GM18951 (cell line): Measurements from ENCODE around the gene OSBP2.

Experiments
- POLR2A ChIP-seq: IDR thresholded peaks from 4 replicates; pipeline ENCODE4 v1.6.1; 2011; ENCODE audit warnings: mild to moderate bottlenecking; ENCODE audit not compliant: insufficient read length, insufficient read depth; ENCODE audit errors: extremely low read depth
- in situ Hi-C: fragments of 300-500 bp; cut with MboI; formaldehyde crosslinking; loops from one replicate; pipeline ENCODE4 v1.12.0; 2022; ENCODE audit warnings: low sequenced_read_pairs, mixed read lengths, inconsistent platforms; ENCODE audit not compliant: unreplicated experiment

The OSBP2 gene

DNA sequence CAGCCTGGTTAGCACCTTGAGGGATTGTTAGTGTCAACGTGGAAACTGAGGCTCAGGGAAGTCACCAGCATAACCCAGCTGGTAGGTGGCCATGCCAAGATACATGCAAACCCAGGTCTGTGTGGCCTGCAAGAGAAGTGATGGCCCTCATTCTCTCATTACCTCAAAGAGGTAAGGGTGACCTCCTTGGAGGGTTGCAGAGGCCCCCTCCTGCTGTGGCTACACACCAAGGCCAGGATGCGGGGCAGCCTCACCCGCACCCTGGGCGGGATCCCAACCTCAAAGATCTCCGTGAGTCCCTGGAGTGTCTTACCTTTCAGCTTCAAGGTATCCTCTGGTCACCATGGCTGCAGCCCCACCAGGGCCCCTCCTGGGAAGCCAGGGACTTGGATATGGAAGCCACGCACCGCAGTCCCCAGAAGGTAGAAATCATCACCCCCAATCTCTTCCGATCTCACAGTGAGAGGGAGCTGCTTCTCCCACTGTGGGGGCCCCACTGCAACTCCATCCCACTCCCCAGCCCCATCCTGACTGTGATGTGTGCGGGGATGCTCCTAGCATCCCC is 178.5 kb downstream of the OSBP2 start:
- no peak for TF ChIP-seq POLR2A
- in situ Hi-C loops = no loop called here

DNA sequence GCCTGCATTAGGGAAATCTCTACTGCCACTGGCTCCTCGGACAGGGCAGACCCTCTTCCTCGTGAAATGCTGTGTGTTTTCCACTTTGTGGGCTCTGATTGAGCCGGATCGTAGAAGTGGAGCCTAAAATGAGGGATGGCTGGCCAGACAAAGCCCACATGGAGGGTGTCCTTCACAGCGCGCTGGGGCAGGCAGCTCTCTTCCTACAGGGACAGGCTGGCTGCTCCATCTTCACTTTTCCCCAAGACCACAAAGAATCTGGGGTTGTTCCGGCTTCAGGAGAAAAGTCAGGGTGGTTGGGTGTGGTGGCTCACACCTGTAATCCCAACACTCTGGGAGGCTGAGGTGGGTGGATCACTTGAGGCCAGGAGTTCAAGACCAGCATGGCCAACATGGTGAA is 179.0 kb downstream of the OSBP2 start:
- in situ Hi-C loops = no loop called here
- TF ChIP-seq POLR2A = no peak

DNA sequence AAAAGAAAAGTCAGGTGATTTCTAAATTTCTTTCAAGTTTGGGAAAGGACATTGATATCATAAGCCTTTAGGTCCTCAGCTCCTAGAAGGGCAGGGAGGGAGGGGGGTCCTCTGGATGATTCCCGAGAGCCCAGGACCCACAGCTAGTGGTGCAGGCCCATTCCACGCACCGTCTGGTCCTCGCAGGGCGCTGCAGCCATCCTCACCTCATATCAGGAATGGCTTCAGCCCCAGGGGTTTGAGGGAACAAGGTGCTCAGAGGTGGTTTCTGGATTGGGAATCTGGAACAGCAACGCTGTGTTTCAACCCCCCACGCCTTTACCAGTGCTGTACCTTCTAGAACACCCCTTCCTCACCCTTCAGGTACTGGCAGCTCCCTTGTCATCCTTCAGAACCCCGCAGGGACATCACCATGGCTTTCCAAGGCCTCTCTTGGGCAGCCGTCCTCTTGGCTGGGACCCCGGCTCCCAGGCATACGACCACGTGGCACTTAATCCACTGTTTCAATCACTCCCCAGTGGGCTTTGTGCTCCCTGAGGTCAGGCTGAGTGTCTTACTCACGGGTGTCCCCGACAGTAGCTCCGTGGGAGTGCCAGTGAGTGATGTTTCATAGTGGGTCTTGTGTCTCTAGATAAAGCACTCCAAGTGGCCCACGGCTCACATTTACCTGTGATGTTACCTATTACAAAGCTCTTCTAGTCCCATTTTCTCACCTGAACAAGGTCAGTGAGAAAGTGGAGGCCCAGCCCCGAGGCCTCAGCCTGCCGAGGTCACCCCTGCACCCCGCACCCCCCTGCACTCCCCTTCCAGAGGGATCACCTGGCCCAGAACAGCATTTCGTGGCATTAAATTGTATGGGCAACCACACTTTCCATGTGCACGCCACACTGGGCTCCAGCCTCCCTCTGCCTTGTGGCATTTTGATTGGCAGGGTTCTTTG is 180.0 kb downstream of the OSBP2 start:
- TF ChIP-seq POLR2A = no peak

DNA sequence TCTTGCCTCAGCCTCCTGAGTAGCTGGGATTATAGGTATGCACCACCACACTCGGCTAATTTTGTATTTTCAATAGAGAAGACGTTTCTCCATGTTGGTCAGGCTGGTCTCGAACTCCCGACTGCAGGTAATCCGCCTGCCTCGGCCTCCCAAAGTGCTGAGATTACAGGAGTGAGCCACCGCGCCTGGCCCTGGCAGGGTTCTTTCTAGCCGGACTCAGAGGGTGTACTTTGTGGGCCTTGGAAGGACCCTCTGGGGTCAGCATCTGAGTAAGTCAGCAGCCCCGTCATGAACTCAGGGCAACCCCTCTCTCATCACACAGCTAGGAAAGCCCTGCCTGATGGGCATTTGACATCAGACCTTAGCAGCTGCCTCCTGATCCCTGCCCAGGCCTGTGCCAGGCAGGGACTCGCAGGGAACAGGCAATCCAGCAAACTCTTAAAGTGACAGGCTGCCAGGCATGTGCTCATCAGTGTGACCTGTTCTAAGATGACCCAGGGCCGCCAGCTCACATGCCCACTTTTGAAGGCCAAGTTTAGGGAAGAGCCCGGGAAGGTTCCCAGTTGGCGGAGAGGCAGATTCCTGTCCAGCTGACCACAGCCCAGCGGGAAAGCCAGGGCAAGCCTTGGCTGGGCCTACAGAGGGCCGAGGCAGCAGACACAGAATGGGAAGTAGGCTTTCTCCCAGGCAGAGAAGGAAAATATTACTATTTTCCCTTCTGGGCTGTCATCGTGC is 181.0 kb downstream of the OSBP2 start:
- in situ Hi-C loops = no loop called here
- TF ChIP-seq POLR2A = no peak

More for the DNA sequence above, 180.0 kb downstream of the OSBP2 start:
- in situ Hi-C loops = no loop called here

GRCh38 chr22:30876221-30876751 is 181.6 kb downstream of the OSBP2 start:
- TF ChIP-seq POLR2A = no peak
- in situ Hi-C loops = no loop called here

DNA sequence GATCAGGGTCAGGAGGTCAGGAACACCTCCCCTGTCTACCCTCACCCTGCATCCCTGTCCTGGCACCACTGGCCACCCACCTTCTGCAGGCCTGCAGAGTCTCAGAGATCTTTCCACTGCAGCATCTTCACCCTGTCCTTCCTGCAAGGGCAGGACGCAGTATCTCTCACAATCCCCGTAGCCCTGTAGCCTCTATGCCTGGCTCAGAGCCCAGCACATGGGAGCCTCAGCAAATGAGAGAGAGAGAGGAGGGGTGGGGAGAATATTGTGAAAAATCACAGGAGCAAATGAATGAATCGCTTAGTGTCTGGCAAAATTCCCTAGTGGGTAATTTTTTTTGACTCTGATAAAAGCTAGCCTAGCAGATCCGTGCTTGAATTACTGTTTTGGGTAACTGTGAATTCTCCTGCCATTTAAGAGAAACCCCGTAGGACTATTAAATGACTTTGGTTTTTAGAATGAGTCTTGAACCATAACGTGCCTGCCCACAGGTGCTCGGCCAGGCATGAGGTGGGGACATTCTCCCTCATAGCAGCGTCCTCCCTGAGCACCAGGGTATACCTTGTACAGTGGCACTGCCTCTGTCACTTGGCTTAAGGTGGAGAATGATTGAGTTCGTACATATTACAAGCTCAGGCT is 182.4 kb downstream of the OSBP2 start:
- in situ Hi-C loops = no loop called here

DNA sequence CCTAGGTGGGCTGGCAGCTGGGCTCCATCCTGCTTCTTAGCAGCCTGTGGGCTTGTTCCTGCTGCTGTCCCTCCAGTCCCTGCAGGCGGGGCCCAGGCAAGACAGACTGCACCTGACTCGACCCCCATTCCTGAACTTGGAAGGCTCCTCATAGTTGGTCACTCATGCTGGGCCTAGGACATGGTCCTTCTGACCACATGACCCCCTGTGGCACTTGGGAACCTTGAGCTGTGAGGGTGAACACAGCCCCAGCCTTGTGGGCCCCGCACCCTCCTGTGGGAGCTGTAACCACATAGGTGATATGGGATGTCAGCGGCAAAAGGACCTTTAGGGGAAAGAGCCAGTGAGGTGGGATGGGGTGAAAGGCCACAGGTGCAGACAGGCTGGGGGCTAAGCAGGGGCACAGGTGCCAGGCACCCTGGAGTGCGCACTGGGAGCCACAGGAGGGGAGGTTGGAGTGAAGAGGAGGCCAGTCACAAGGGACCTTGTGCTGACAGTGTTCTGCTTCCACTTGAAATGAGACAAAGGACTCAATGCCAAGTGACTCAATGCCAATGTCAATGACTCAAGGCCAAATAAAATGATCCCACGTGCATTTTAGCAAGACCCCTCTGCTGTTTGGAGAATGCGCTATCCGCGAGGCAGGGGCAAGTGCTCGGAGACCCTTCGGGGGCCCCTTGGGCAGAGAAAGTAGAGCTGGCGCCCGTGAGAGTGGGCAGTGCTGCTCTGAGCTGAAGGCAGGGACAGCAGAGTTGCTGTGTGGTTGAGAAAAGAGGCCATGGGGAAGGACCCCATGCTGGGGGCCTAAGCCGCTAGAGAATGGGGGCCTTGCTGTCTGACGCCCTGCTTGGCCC is 183.2 kb downstream of the OSBP2 start:
- TF ChIP-seq POLR2A = no peak
- in situ Hi-C loops = no loop called here

More for the DNA sequence above, 182.4 kb downstream of the OSBP2 start:
- TF ChIP-seq POLR2A = no peak

DNA sequence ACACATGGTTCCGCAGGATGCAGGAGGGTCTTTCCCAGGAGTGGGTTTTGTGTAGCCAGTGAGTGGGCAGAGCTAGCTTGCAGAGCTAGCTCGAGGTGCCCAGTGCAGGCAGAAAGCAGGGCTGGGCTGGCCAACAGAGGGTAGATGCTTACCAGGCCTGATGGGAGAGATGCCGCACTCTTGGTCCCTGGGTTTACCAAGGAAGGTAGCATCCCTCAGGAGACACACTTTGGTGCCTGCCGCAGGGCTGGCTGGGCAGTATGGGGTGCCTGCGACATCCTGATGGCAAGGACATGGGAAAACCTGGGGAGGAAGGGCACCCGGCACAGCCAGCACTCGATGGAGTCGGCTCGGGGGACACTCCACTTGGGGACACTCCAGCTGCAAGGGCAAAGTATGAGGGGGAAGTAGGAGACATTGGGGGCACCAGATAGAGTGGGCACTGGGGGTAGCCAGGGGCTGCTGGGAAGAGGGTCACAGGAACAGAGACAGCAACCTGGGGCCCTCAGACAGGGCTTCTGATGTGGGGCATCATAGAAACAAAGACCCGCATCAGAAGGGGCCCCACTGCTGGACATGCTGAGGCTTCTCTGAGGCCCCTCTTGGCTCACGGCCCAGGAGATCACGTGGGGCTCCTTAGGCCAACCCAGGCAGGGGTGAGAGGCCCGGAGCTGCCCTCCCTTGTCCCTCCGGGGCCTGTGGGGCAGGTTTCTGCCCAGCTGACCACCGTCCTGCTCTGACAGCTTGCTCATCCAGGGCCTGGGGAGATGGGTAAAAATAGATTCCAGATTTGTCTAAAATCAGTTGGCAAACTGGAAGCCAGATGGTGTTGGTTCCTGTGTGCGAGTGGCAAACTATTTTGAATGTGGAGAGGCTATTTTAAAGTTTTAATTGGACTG is 184.1 kb downstream of the OSBP2 start:
- in situ Hi-C loops = no loop called here
- TF ChIP-seq POLR2A = no peak

- no peak for TF ChIP-seq POLR2A
- in situ Hi-C loops = no loop called here
These were observed 184.7 kb downstream of the OSBP2 start for GRCh38 chr22:30879415-30879797.

- in situ Hi-C loops = no loop called here
- TF ChIP-seq POLR2A = no peak
These were observed 185.5 kb downstream of the OSBP2 start for GRCh38 chr22:30880181-30880601.

GRCh38 chr22:30880847-30881246 is 186.2 kb downstream of the OSBP2 start:
- TF ChIP-seq POLR2A = no peak
- in situ Hi-C loops = no loop called here

DNA sequence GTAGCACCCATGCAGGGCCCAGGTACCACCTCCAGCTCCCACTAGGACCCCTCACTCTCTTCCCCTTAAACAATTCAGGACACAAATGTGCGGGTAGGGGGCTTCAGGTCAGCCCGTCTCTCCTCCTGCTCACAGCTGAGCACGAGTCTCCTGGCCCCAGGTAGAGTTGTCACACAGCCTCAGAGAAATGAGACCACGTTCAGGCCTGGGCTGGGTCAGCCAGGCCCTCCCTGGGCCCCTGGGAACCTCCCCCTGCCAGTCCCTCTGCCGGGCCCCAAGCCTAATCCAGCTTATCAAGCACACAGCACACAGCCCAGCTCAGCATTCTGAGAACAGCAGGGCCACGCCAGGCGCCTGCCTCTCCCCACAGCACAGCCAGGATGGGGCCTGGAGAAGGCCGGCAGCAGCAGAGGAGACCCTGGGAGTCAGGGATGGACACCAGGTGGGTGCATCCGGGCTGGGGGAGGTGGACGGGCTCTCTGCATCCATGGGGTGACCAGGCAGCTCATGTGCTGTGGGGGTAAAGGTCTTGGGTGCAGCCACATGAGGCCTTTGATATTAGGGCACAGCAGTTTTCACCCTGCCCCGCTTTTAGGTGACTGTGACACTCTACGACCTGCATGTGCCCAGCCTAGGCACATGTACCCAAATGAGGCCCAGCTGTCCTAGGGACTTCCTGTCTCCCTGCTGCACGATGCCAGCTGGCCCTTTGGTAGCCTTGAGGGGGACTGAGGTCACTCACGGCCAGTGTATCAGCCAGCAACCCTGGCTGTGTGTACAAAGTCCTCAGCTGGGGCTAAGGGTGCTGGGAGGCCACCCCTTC is 186.9 kb downstream of the OSBP2 start:
- in situ Hi-C loops = no loop called here
- no peak for TF ChIP-seq POLR2A
